ENCODE results near the gene DNAH12. TPM values are rescaled to one million over a fixed set of nuclear protein-coding genes. Genes with fewer than 3 reads are reported as not detected.

Gene DNAH12
- total and polyA plus RNA-seq, 2 of the 13 experiments (the other 11 are each of a cell fraction or from before 2014, with no cell fraction given) = 0.11 TPM

GRCh38 chr3:57409471-57409870 lies 134.7 kb downstream of the DNAH12 start:
- FAIRE-seq (no peak), ATAC-seq (no peak), DNase-seq (ENCODE audit: low spot score) (no peak)
- intact Hi-C loops (cut with micrococcal nuclease; ENCODE audit: unreplicated experiment) (no loop called here), in situ Hi-C loops (cut with HindIII; ENCODE audit: extremely low pct_ligation_motif_present, low pct_unique_long_range_greater_than_20kb) (no loop called here)
- Histone ChIP-seq H3K9me3 (ENCODE audit: low read length) (peaks cover 7% of the 10 kb centered on the region), H3K79me2 (ENCODE audit: insufficient read depth, low read length) (no peaks in the 10 kb centered on the region), H3K36me3 (replicated peaks in 1 of 2; ENCODE audit: control insufficient read depth in 1 of 2, insufficient read depth in 2 of 2, low read length in 2 of 2) (no peaks in the 10 kb centered on the region), H2AFZ (ENCODE audit: low read length) (no peak overlapping the region), H3K4me1 (ENCODE audit: insufficient read depth, low read length) (no peaks in the 10 kb centered on the region), H4K20me1 (ENCODE audit: insufficient read depth, low read length) (no peaks in the 10 kb centered on the region), H3K27me3 (ENCODE audit: control insufficient read depth in 1 of 2, insufficient read depth in 2 of 2, low read length in 2 of 2) (peaks cover 0 to 6% of the 10 kb centered on the region in 2 experiments; a peak in 3 of 5 replicates), H3K9ac (ENCODE audit: insufficient read depth, low read depth, low read length) (no peak overlapping the region), H3K27ac (ENCODE audit: extremely low read length, insufficient read depth, low read length) (no peak overlapping the region), H3K4me3 (replicated peaks in 1 of 3; ENCODE audit: insufficient read depth in 1 of 3, low read depth in 2 of 3, low read length in 3 of 3) (no peak overlapping the region), H3K4me2 (ENCODE audit: low read depth, low read length) (no peak overlapping the region)
- TF ChIP-seq MTF2 (CRISPR knock-in tag; IDR thresholded peaks at IDR 0.05; ENCODE audit: borderline replicate concordance) = no peak
- TF ChIP-seq PRMT3 (CRISPR knock-in tag; IDR thresholded peaks at IDR 0.05; ENCODE audit: borderline replicate concordance, low read depth) = no peak
- TF ChIP-seq HIVEP1 (CRISPR knock-in tag; IDR thresholded peaks at IDR 0.05) = no peak
- TF ChIP-seq KLF16 (CRISPR knock-in tag; IDR thresholded peaks at IDR 0.05) = no peak
- no peak for TF ChIP-seq IRF9 (CRISPR knock-in tag; IDR thresholded peaks at IDR 0.05; ENCODE audit: borderline replicate concordance)
- TF ChIP-seq HNRNPH1 (optimal IDR thresholded peaks at IDR 0.05; ENCODE audit: low read depth, low read length) = no peak
- TF ChIP-seq ZFY (CRISPR knock-in tag; IDR thresholded peaks at IDR 0.05) = no peak
- no peak for TF ChIP-seq U2AF1 (optimal IDR thresholded peaks at IDR 0.05; ENCODE audit: low read depth, low read length)
- no peak for TF ChIP-seq BCL6 (CRISPR knock-in tag; IDR thresholded peaks at IDR 0.05)
- no TSS peak for BruUV-seq (replicated peaks)
- ChIA-PET POLR2A (no interaction called here), CTCF (ENCODE audit: low intra/inter-chr PET ratio, low total read pairs) (no interaction called here)
- WGBS (ENCODE audit: low lambda C conversion rate) = 22% methylated on average over 2 of the region's 2 CpGs

GRCh38 chr3:57402675-57403074 lies 141.5 kb downstream of the DNAH12 start:
- Histone ChIP-seq H3K4me2 (ENCODE audit: low read depth, low read length) (no peak overlapping the region), H2AFZ (ENCODE audit: low read length) (no peak overlapping the region), H4K20me1 (ENCODE audit: insufficient read depth, low read length) (no peaks in the 10 kb centered on the region), H3K79me2 (ENCODE audit: insufficient read depth, low read length) (no peaks in the 10 kb centered on the region), H3K27ac (ENCODE audit: extremely low read length, insufficient read depth, low read length) (no peak overlapping the region), H3K36me3 (replicated peaks in 1 of 2; ENCODE audit: control insufficient read depth in 1 of 2, insufficient read depth in 2 of 2, low read length in 2 of 2) (no peaks in the 10 kb centered on the region), H3K4me3 (replicated peaks in 1 of 3; ENCODE audit: insufficient read depth in 1 of 3, low read depth in 2 of 3, low read length in 3 of 3) (no peak overlapping the region), H3K27me3 (ENCODE audit: control insufficient read depth in 1 of 2, insufficient read depth in 2 of 2, low read length in 2 of 2) (no peaks in the 10 kb centered on the region), H3K4me1 (ENCODE audit: insufficient read depth, low read length) (no peaks in the 10 kb centered on the region), H3K9ac (ENCODE audit: insufficient read depth, low read depth, low read length) (no peak overlapping the region), H3K9me3 (ENCODE audit: low read length) (no peaks in the 10 kb centered on the region)
- FAIRE-seq (no peak), DNase-seq (ENCODE audit: low spot score) (no peak), ATAC-seq (no peak)
- intact Hi-C loops (cut with micrococcal nuclease; ENCODE audit: unreplicated experiment) = no loop called here
- no TSS peak for BruUV-seq (replicated peaks)
- 48% methylated on average over 5 of the region's 5 CpGs for WGBS (ENCODE audit: low lambda C conversion rate)
- POLR2A ChIA-PET = no interaction called here
- in situ Hi-C loops (cut with HindIII; ENCODE audit: extremely low pct_ligation_motif_present, low pct_unique_long_range_greater_than_20kb) = no loop called here
- CTCF ChIA-PET (ENCODE audit: low intra/inter-chr PET ratio, low total read pairs) = no interaction called here
- TF ChIP-seq ZNF570 (CRISPR knock-in tag; IDR thresholded peaks at IDR 0.05; ENCODE audit: borderline replicate concordance) (no peak), SIN3B (IDR thresholded peaks at IDR 0.05; ENCODE audit: low read length) (no peak), SMAD9 (CRISPR knock-in tag; IDR thresholded peaks at IDR 0.05) (no peak), KDM5A (IDR thresholded peaks at IDR 0.05; ENCODE audit: borderline replicate concordance, low read length) (no peak), PRDM15 (CRISPR knock-in tag; IDR thresholded peaks at IDR 0.05) (no peak), HNRNPUL1 (IDR thresholded peaks at IDR 0.05; ENCODE audit: low read depth, low read length) (no peak)

Data from HepG2 (cell line).